Epithelial cell of proximal tubule (primary cell): ENCODE measurements around the gene ADAMTS14. TPM values are rescaled to one million over a fixed set of nuclear protein-coding genes. Genes with fewer than 3 reads are reported as not detected.

Source experiments
- DNase-seq: peaks from one replicate; pipeline ENCODE4 v3.0.0-alpha.2; 2011; ENCODE audit warnings: low read depth
- H3K4me3 ChIP-seq: 2 replicates; pipeline ENCODE4 v1.5.1; 2011; ENCODE audit warnings: low read depth, mild to moderate bottlenecking, low read length
- total RNA-seq: library from RNA; depleted of rRNA; stranded (reverse); fragments of >200 nt; gene quantifications from 2 replicates; pipeline ENCODE4 v1.2.3, GENCODE V29; 2015
- TF ChIP-seq, protein P1 (sequence below): conservative IDR thresholded peaks from 2 replicates; pipeline ENCODE4 v1.5.1; 2012; ENCODE audit warnings: low read depth, mild to moderate bottlenecking, low read length

ADAMTS14 gene
- total RNA-seq, 1 donor from 2014 or later: 1.3 TPM

DNA sequence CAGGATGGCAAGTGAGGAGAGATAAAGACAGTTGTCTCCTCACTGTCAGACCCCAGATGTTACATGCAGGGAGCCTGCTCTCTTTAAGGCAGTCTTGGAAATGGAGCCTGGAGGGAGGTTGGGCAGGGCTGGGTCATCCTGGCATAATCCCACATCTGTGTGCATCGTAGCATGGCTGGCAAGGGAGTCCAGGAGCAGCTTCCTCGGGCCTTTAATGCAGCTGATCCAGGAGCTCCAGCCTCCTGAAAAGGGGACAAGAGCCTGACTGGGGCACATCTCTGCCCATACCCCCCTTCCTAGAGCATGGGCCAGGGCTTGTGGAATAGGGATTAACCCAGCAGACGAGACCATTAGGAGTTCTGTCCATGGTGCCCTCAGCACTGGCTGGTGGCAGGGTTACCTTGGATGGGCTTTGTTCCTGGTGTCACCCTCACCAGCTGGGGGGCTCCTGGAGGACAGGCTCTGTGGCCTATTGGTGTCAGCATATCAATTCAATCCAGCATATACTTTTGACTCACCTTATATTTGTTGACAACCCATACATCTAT, 77.9 kb downstream of the ADAMTS14 start:
- DNase-seq: no peak
- TF ChIP-seq, protein P1, sequence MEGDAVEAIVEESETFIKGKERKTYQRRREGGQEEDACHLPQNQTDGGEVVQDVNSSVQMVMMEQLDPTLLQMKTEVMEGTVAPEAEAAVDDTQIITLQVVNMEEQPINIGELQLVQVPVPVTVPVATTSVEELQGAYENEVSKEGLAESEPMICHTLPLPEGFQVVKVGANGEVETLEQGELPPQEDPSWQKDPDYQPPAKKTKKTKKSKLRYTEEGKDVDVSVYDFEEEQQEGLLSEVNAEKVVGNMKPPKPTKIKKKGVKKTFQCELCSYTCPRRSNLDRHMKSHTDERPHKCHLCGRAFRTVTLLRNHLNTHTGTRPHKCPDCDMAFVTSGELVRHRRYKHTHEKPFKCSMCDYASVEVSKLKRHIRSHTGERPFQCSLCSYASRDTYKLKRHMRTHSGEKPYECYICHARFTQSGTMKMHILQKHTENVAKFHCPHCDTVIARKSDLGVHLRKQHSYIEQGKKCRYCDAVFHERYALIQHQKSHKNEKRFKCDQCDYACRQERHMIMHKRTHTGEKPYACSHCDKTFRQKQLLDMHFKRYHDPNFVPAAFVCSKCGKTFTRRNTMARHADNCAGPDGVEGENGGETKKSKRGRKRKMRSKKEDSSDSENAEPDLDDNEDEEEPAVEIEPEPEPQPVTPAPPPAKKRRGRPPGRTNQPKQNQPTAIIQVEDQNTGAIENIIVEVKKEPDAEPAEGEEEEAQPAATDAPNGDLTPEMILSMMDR: no peak
- H3K4me3 ChIP-seq: no peak overlapping the region

DNA sequence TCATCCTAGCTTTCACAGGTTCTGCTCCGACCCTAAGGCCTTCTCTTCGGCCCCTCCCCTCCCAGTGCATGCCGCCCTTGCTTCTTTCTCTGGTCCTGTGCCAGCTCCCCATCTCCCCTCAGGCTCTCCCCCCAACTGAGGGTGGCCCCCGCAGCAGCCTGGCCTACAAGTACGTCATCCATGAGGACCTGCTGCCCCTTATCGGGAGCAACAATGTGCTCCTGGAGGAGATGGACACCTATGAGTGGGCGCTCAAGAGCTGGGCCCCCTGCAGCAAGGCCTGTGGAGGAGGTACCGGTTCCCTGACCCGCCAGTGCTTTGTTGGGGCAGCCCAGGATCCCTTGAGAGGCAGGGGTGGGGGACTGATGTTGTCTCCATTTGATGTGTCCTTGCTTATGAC, 79.0 kb downstream of the ADAMTS14 start:
- TF ChIP-seq, protein P1: no peak
- no peak overlapping the region for H3K4me3 ChIP-seq
- DNase-seq: no peak

DNA sequence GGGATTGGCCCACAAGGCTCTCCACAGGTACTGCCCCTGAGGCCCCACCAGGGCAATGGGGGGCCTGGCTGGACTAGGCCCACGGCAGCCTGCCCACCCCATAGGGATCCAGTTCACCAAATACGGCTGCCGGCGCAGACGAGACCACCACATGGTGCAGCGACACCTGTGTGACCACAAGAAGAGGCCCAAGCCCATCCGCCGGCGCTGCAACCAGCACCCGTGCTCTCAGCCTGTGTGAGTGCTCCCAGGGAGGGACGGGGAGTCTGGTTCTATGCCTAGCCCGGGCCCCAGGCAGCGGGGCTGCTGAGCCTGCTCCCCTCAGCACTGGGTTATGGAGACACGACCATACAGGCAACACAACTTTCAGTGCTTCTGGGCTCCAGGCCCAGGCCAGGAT, 79.7 kb downstream of the ADAMTS14 start:
- TF ChIP-seq, protein P1: no peak
- no peak for DNase-seq
- no peak overlapping the region for H3K4me3 ChIP-seq

DNA sequence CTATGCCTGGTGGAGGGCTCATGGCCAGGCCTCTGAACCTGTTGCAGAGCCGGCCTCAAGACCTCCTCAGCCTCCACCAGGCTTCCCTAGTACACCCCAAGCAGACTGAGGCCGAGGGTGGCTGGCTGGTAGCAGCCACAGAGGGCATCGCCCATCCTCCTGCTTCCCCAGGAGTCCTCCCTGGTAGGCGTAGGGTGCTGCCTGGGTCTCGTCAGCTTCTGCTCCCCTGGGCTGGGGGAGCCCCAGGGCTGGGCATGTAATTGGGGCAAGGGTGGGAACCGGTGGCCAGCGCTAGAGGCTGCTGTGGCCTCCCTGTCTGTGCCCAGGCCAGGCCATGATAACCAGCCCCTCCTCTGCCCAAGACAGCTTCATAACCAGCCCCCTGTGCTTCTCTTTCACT, 80.3 kb downstream of the ADAMTS14 start:
- H3K4me3 ChIP-seq: no peak overlapping the region
- TF ChIP-seq, protein P1: no peak
- no peak for DNase-seq

DNA sequence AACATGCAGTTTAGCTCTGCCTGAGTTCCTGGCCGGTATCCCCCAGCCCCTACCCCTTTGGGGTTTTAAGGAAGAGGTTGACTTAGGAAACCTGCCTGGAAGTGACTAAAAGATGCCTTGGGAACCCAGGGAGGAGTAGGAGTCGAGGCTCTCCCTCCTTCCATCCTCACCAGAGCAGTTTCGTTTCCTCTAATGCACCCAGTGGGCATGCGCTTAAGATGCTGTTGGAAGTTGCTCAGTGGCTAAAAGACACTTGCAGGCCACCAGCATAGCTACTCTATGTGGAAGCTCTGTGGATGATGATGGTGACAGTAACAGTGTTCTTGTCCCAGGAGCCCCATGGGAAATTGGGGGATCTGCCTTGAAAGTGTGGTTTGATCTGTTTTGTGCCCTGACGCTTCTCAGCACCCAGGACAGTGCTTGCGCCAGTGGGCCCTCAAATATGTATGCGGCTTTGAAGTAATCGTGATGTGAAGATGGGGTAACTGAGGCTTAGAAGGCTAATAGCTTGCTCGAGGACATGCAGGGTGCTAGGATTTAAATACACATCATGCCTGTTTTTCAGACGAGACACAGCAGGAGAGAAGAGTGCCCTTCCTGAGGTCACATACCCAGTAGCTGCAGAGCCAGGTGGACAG, 80.8 kb downstream of the ADAMTS14 start:
- no peak overlapping the region for H3K4me3 ChIP-seq
- no peak for DNase-seq
- TF ChIP-seq, protein P1: no peak

DNA sequence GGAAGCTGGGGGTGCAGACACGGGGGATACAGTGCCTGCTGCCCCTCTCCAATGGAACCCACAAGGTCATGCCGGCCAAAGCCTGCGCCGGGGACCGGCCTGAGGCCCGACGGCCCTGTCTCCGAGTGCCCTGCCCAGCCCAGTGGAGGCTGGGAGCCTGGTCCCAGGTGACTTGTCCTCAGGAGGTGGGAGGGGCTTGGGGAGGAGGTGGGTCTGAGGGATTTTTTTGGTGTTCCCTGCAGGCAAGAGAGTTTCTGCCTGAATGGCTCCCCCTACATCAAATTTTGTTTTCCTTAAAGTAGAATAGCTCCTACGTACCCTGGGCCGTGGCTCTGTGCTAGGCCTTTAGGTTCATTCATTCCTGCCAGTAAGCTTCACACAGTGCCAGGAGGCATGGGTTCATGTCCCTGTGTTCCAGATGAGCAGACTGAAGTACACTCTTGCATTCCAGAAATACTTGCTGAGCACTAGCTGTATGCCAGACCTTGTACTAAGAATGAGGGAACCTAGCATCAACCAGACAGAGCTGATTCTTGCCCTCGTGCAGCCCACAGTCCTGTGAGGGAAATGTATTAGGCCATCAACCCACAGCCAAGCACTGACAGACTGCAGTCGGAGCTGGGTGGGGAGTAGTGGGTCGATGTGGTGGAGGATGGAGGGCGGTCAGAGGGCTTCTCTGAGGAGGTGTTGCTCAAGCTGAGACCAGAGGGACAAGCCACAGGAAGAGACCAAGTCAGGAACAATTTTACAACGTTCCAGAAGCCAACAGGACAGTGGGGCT, 81.7 kb downstream of the ADAMTS14 start:
- TF ChIP-seq, protein P1: no peak
- peak; percentile 89 for DNase-seq

More for the DNA sequence above, 81.7 kb downstream of the ADAMTS14 start:
- H3K4me3 ChIP-seq: no peak overlapping the region
